ENCODE measurements around the gene FAR2. TPM values are rescaled to one million over a fixed set of nuclear protein-coding genes. Genes with fewer than 3 reads are reported as not detected.
"Not testable (repeated sequence)": the region's sequence is repeated elsewhere in the genome, so short reads cannot be mapped to it uniquely, and the experiment has no call there.

FAR2 gene
- total and polyA plus RNA-seq, 4 donors = 1.9 to 12.2 (median 9.9) TPM

DNA sequence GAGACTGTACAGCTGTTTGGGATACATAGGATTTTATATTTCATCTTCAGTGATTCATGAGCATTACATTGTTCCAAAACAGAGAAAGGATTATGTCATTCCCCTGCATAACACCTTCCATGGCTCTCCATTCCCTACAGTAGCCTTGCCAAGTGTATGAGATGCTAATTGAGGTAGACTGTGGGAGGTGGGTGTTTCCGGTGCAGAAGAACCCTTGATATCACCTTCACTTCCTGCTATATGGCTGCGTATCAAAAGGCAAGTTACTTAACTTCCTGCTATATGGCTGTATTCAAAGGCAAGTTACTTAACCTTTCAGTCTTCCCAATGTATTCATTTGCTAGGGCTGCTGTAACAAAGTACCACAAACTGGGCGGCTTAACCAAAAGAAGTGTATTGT is 11.2 kb downstream of the FAR2 start:
- 92 to 93% methylated on average over 3 of the region's 3 CpGs for WGBS, 2 donors
- intact Hi-C loops (cut with DNase I) = no loop called here
- no peak for ATAC-seq (ENCODE audit: low FRiP score)

DNA sequence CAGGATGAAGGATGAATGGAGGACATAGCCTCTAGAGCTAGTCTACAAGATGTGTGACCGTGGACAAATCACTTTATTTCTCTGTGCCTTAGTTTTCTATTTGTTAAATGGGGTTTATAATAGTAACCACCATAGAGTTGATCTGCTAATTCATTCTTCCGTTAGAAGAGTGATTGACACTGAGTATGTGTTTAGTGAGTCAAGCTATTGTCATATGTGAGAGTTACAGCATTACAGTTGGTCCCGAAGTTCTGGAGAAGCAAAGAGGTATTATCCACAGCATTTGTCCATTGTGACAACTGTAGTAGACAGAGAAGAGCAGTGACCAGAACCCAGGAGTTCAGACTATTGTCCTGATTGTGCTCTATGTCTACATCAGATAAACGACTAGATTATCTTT is 14.1 kb downstream of the FAR2 start:
- 92 to 95% methylated on average over 4 of the region's 4 CpGs for WGBS, 2 donors

More for the DNA sequence above, 11.2 kb downstream of the FAR2 start:
- H3K36me3 ChIP-seq (ENCODE audit: control insufficient read depth in 1 of 2, insufficient read depth in 2 of 2, low read length in 1 of 2) = no peaks in the 10 kb centered on the region
- H3K4me1 ChIP-seq (ENCODE audit: control insufficient read depth in 1 of 2, insufficient read depth in 2 of 2, low read length in 2 of 2) = no peaks in the 10 kb centered on the region
- H3K4me3 ChIP-seq (ENCODE audit: low read length in 2 of 2) = no peak overlapping the region
- no peak overlapping the region for H3K27ac ChIP-seq (ENCODE audit: low read depth in 1 of 2, low read length in 2 of 2)
- DNase-seq = no peak
- H3K27me3 ChIP-seq (ENCODE audit: control insufficient read depth in 1 of 2, insufficient read depth in 2 of 2, low read length in 1 of 2) = no peaks in the 10 kb centered on the region
- no peaks in the 10 kb centered on the region for H3K9me3 ChIP-seq (ENCODE audit: control insufficient read depth, low read length)

DNA sequence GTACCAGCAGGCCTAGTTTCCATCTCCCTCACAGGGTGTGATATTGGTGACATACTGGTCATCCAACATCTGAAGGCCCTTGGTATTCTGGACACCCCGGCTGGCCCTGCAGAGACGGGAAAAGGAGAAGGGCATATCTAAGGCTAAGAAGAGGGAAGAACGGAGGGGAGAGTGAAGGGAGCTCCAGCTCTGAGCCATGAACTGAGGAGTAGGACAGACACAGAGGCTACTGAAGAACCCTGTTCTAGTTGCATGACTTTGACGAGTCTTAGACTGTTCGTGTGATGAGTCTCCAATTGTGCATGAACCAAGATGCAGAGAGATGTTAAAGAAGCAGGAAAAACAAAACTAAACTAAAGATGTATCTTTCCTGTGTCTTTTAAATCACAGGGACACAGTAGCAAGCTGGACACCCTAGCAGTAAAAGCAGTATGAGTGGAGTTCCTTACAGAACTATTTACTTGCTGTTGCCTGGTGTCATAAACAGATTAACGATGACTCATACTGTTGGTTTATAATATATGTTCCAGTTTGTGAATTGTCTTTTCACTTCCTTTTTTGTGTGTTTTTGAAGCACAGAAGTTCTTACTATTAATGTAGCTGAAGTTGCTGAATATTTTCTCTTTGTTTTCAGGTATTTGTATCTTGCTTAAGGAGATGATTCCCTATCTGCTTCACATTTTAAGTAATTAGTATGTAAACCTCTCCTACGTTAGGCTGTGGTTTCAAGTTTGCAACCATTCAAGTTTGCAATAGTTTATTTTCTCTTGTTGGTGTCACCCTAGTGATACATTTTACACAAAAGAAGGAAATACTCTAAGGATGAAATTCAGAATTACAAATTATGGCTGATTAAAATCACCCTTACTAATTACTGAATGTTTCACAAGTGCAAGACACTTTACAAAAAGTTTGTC is 15.7 kb downstream of the FAR2 start:
- Histone ChIP-seq H3K27me3 (ENCODE audit: control insufficient read depth in 1 of 2, insufficient read depth in 2 of 2, low read length in 1 of 2) (no peaks in the 10 kb centered on the region), H3K36me3 (ENCODE audit: control insufficient read depth in 1 of 2, insufficient read depth in 2 of 2, low read length in 1 of 2) (peaks cover 0 to 2% of the 10 kb centered on the region in 2 donors), H3K27ac (ENCODE audit: low read depth in 1 of 2, low read length in 2 of 2) (no peak overlapping the region), H3K4me1 (ENCODE audit: control insufficient read depth in 1 of 2, insufficient read depth in 2 of 2, low read length in 2 of 2) (no peaks in the 10 kb centered on the region), H3K4me3 (ENCODE audit: low read length in 2 of 2) (no peak overlapping the region), H3K9me3 (ENCODE audit: control insufficient read depth, low read length) (no peaks in the 10 kb centered on the region)
- no peak for DNase-seq
- ATAC-seq (ENCODE audit: low FRiP score) = peak; percentile 74
- intact Hi-C loops (cut with DNase I) = no loop called here
- WGBS, 2 donors = 85 to 91% methylated on average over 7 of the region's 7 CpGs

More for the DNA sequence above, 14.1 kb downstream of the FAR2 start:
- no peak overlapping the region for H3K4me3 ChIP-seq (ENCODE audit: low read length in 2 of 2)
- no peaks in the 10 kb centered on the region for H3K4me1 ChIP-seq (ENCODE audit: control insufficient read depth in 1 of 2, insufficient read depth in 2 of 2, low read length in 2 of 2)
- intact Hi-C loops (cut with DNase I) = no loop called here
- H3K9me3 ChIP-seq (ENCODE audit: control insufficient read depth, low read length) = no peaks in the 10 kb centered on the region
- no peaks in the 10 kb centered on the region for H3K27me3 ChIP-seq (ENCODE audit: control insufficient read depth in 1 of 2, insufficient read depth in 2 of 2, low read length in 1 of 2)
- H3K27ac ChIP-seq (ENCODE audit: low read depth in 1 of 2, low read length in 2 of 2) = no peak overlapping the region
- ATAC-seq (ENCODE audit: low FRiP score) (no peak), DNase-seq (no peak)
- H3K36me3 ChIP-seq (ENCODE audit: control insufficient read depth in 1 of 2, insufficient read depth in 2 of 2, low read length in 1 of 2) = peaks cover 0 to 2% of the 10 kb centered on the region in 2 donors

DNA sequence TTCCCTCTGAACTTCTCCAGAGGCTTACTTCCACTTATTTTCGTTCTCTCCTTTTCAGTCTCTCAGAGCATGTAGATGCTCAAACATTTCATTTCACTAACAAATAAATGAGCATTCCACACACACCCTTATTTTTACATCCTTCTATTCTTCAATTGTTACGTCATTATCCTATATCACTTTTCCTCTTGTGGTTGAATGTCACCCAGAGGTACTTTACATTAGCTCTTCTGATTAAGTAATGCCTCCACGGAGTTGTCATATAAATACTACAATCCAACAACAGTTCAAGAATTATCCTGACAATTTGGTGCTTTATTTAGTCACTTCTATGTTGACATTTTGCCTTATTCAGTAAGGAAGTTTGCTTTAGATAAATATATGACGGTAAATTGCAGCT is 18.4 kb downstream of the FAR2 start:
- no peak overlapping the region for H3K27ac ChIP-seq (ENCODE audit: low read depth in 1 of 2, low read length in 2 of 2)
- H3K9me3 ChIP-seq (ENCODE audit: control insufficient read depth, low read length) = no peaks in the 10 kb centered on the region
- peaks cover 0 to 2% of the 10 kb centered on the region in 2 donors for H3K36me3 ChIP-seq (ENCODE audit: control insufficient read depth in 1 of 2, insufficient read depth in 2 of 2, low read length in 1 of 2)
- intact Hi-C loops (cut with DNase I) = no loop called here
- no peaks in the 10 kb centered on the region for H3K27me3 ChIP-seq (ENCODE audit: control insufficient read depth in 1 of 2, insufficient read depth in 2 of 2, low read length in 1 of 2)
- no peak overlapping the region for H3K4me3 ChIP-seq (ENCODE audit: low read length in 2 of 2)
- 54 to 55% methylated on average over 4 of the region's 4 CpGs for WGBS, 2 donors
- DNase-seq = no peak
- H3K4me1 ChIP-seq (ENCODE audit: control insufficient read depth in 1 of 2, insufficient read depth in 2 of 2, low read length in 2 of 2) = no peaks in the 10 kb centered on the region
- ATAC-seq (ENCODE audit: low FRiP score) = no peak

DNA sequence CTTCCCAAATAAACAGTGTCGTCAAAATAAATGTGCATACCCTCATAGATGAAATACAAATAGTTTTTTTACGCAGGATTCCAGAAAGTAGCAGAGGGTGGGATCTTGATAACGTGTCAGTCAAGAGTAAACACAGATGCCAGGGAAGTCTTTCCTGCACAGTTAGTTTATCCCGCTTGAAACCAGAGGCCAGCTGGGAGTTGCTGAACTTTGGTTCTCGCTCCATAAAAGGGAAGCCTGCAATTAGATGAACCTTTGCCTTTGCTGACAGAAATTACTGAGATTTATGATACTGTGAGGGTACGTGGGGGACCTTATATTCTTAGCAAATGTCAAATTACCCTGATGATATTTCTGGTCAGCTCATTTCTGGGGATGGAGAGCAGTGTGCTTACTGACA is 18.9 kb downstream of the FAR2 start:
- H3K36me3 ChIP-seq (ENCODE audit: control insufficient read depth in 1 of 2, insufficient read depth in 2 of 2, low read length in 1 of 2) = peaks cover 0 to 2% of the 10 kb centered on the region in 2 donors
- no peaks in the 10 kb centered on the region for H3K9me3 ChIP-seq (ENCODE audit: control insufficient read depth, low read length)
- no peak overlapping the region for H3K4me3 ChIP-seq (ENCODE audit: low read length in 2 of 2)
- H3K4me1 ChIP-seq (ENCODE audit: control insufficient read depth in 1 of 2, insufficient read depth in 2 of 2, low read length in 2 of 2) = no peaks in the 10 kb centered on the region
- ATAC-seq (ENCODE audit: low FRiP score) = no peak
- no peak overlapping the region for H3K27ac ChIP-seq (ENCODE audit: low read depth in 1 of 2, low read length in 2 of 2)
- H3K27me3 ChIP-seq (ENCODE audit: control insufficient read depth in 1 of 2, insufficient read depth in 2 of 2, low read length in 1 of 2) = no peaks in the 10 kb centered on the region
- DNase-seq = no peak
- intact Hi-C loops (cut with DNase I) = no loop called here
- WGBS, 2 donors = 45 to 55% methylated on average over 6 of the region's 6 CpGs

DNA sequence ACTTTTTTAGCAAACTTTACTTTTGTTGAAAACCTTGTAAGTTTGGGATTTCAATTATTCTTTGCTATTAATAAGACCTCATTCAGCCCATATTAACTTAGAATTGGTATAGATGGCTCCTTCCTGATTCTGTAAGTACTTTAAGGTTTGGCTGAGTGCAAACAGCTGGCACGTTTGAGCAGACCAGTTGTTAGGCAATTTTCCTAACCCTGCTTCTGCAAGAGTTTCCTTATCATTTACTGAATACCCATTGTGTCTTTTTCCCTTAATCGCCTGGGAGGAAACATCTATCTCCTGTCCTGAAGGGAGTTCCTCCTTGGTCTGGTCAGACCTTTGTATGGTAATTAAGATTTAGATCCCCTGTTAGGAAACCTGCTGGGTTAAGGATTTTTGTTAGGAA is 20.9 kb downstream of the FAR2 start:
- H3K27me3 ChIP-seq (ENCODE audit: control insufficient read depth in 1 of 2, insufficient read depth in 2 of 2, low read length in 1 of 2); H3K4me3 ChIP-seq (ENCODE audit: low read length in 2 of 2); DNase-seq; H3K36me3 ChIP-seq (ENCODE audit: control insufficient read depth in 1 of 2, insufficient read depth in 2 of 2, low read length in 1 of 2); ATAC-seq (ENCODE audit: low FRiP score); H3K4me1 ChIP-seq (ENCODE audit: control insufficient read depth in 1 of 2, insufficient read depth in 2 of 2, low read length in 2 of 2); H3K27ac ChIP-seq (ENCODE audit: low read depth in 1 of 2, low read length in 2 of 2); H3K9me3 ChIP-seq (ENCODE audit: control insufficient read depth, low read length); intact Hi-C loops (cut with DNase I): not testable (repeated sequence)
- 75 to 84% methylated on average over 2 of the region's 2 CpGs for WGBS, 2 donors

DNA sequence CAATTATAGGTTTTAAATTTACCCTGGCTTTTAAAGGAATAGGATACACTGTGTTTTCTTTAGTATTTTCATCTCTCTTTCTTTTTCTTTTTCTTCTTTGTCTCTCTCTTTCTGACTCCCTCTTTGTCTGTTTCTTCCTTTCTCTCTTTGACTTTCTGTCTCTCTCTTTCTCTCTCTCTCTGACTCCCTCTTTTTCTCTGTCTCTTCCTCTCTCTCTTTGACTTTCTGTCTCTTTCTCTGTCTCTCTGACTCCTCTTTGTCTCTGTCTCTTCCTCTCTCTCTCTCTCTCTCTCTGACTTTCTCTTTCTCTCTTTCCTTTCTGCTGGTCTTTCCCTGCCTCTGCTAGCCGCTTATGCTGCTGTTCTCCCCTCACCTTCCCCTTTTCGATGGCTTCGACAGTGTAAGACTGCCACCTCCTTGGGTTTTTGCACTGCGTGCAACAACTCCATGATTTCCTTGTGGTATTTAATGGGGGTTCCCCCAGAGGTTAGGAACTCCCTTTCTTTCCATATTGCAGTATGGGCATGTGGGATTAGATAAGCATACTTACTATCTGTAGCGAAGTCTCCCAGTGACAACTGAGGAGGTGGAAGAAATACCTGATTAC is 21.5 kb downstream of the FAR2 start:
- intact Hi-C loops (cut with DNase I); H3K27ac ChIP-seq (ENCODE audit: low read depth in 1 of 2, low read length in 2 of 2); DNase-seq; ATAC-seq (ENCODE audit: low FRiP score); H3K4me3 ChIP-seq (ENCODE audit: low read length in 2 of 2); H3K4me1 ChIP-seq (ENCODE audit: control insufficient read depth in 1 of 2, insufficient read depth in 2 of 2, low read length in 2 of 2); H3K36me3 ChIP-seq (ENCODE audit: control insufficient read depth in 1 of 2, insufficient read depth in 2 of 2, low read length in 1 of 2); H3K27me3 ChIP-seq (ENCODE audit: control insufficient read depth in 1 of 2, insufficient read depth in 2 of 2, low read length in 1 of 2); H3K9me3 ChIP-seq (ENCODE audit: control insufficient read depth, low read length): not testable (repeated sequence)
- WGBS, 2 donors = 93 to 95% methylated on average over 5 of the region's 5 CpGs

DNA sequence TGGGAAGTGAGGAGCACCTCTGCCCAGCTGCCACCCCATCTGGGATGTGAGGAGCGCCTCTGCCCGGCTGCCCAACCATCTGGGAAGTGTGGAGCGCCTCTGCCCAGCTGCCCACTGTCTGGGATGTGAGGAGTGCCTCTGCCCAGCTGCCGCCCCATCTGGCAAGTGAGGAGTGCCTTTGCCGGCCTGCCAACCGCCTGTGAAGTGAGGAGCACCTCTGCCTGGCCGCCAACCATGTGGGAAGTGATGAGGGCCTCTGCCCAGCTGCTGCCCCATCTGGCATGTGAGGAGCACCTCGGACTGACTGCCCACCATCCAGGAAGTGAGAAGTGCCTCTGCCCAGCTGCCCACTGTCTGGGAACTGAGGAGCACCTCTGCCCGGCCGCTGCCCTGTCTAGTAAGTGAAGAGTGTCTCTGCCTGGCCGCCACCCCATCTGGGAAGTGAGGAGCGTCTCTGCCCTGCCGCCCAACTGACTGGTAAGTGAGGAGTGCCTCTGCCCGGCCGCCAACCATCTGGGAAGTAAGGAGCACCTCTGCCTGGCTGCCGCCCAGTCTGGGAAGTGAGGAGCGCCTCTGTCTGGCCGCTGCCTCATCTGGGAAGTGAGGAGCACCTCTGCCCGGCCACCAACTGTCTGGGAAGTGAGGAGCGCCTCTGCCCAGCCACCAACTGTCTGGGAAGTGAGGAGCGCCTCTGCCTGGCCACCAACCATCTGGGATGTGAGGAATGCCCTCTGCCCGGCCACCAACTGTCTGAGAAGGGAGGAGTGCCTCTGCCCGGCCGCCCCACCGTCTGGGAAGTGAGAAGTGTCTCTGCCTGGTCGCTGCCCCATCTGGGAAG is 22.6 kb downstream of the FAR2 start:
- Histone ChIP-seq H3K36me3 (ENCODE audit: control insufficient read depth in 1 of 2, insufficient read depth in 2 of 2, low read length in 1 of 2) (no peaks in the 10 kb centered on the region), H3K9me3 (ENCODE audit: control insufficient read depth, low read length) (no peaks in the 10 kb centered on the region), H3K4me3 (ENCODE audit: low read length in 2 of 2) (no peak overlapping the region), H3K27ac (ENCODE audit: low read depth in 1 of 2, low read length in 2 of 2) (no peak overlapping the region), H3K4me1 (ENCODE audit: control insufficient read depth in 1 of 2, insufficient read depth in 2 of 2, low read length in 2 of 2) (no peaks in the 10 kb centered on the region), H3K27me3 (ENCODE audit: control insufficient read depth in 1 of 2, insufficient read depth in 2 of 2, low read length in 1 of 2) (no peaks in the 10 kb centered on the region)
- no peak for ATAC-seq (ENCODE audit: low FRiP score)
- DNase-seq = peak in 1 of 2 donors; percentile 44
- intact Hi-C loops (cut with DNase I) = no loop called here
- 88 to 94% methylated on average over 25 to 26 of the region's 26 CpGs for WGBS, 2 donors
